Thyroid gland (tissue), 4 donors: Measurements from ENCODE around the gene ACTR1A. TPM values are rescaled to one million over a fixed set of nuclear protein-coding genes. Genes with fewer than 3 reads are reported as not detected.

Source experiments
- DNase-seq, 2 donors: peaks; one replicate each; pipeline ENCODE4 v3.0.0-alpha.2; 2019
- H3K27ac ChIP-seq, 3 donors: fragments of 200-600 bp; sonication (generic); 1 replicate in 2 of 3; 2 replicates in 1 of 3; pipeline ENCODE4 v1.5.1; 2016 to 2019; ENCODE audit warnings: mild to moderate bottlenecking in 1 of 3, moderate library complexity in 1 of 3
- H3K27me3 ChIP-seq: fragments of 200-600 bp; sonication (generic); one replicate; pipeline ENCODE4 v1.5.1; 2019
- H3K36me3 ChIP-seq, 2 donors: fragments of 200-600 bp; sonication (generic); one replicate each; pipeline ENCODE4 v1.5.1; 2016 to 2019
- H3K4me1 ChIP-seq, 2 donors: fragments of 200-600 bp; sonication (generic); one replicate each; pipeline ENCODE4 v1.5.1; 2017 to 2019
- H3K4me3 ChIP-seq, 3 donors: fragments of 200-600 bp; sonication (generic); replicated peaks in 1 of 3; 1 replicate in 2 of 3; 2 replicates in 1 of 3; pipeline ENCODE4 v1.5.1; 2016; ENCODE audit warnings: mild to moderate bottlenecking in 1 of 3
- H3K9me3 ChIP-seq: fragments of 200-600 bp; sonication (generic); one replicate; pipeline ENCODE4 v1.5.1; 2017
- POLR2A ChIP-seq, 2 donors: fragments of 450-650 bp; IDR thresholded peaks; one replicate each; pipeline ENCODE4 v1.6.1; 2017; ENCODE audit warnings: antibody characterized with exemption in 2 of 2, mild to moderate bottlenecking in 2 of 2, moderate library complexity in 1 of 2
- WGBS, 2 donors: methylation state at CpG; one replicate each; pipeline ENCODE4 v1.1.5; 2017; 5-methylcytosine and 5-hydroxymethylcytosine counted together
- intact Hi-C: fragments of 100-400 bp; cut with DNase I; formaldehyde crosslinking; loops from one replicate; pipeline ENCODE4 v1.15.1; 2023
- total RNA-seq, 4 donors: library from RNA; depleted of rRNA; stranded (reverse); fragments of >200 nt; gene quantifications; one replicate each; pipeline ENCODE4 v1.2.3, GENCODE V29; 2016
- TF ChIP-seq, protein P1 (sequence below), 6 experiments: fragments of 200-600 bp in 3 of 6; fragments of 450-650 bp in 3 of 6; sonication (generic) in 3 of 6; IDR thresholded peaks; one replicate each; pipeline ENCODE4 v1.5.1; 2016 to 2019; ENCODE audit warnings: antibody characterized with exemption in 6 of 6, mild to moderate bottlenecking in 2 of 6, inconsistent platforms in 1 of 6, moderate library complexity in 1 of 6

Gene ACTR1A
- total RNA-seq, 4 donors from 2014 or later = 94.1 to 111 (median 103) TPM

DNA sequence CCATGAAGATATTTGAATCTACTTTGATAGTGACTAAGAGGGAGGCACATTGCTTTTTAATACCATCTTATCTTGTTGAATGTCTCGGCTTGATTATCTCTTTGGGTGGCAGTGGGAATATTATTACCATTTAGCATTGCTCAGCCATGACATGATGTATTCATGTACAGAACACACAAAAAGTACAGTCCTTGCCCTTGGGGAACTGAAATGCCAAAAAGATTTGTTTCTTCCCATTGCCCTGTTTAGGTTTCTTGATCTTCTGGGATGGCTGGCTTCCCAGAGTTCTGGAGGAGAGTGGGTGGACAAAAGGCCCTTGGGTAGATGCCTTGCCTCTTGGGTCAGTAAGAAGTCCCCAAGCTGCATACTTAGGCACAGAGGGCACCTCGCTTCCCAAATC, 25.0 kb upstream of the ACTR1A start:
- Histone ChIP-seq H3K27ac (no peak overlapping the region), H3K36me3 (no peaks in the 10 kb centered on the region), H3K9me3 (no peaks in the 10 kb centered on the region), H3K4me1 (no peaks in the 10 kb centered on the region), H3K4me3 (no peak overlapping the region), H3K27me3 (no peaks in the 10 kb centered on the region)
- no peak for DNase-seq
- TF ChIP-seq POLR2A (IDR thresholded peaks at IDR 0.05) = no peak
- TF ChIP-seq, protein P1, sequence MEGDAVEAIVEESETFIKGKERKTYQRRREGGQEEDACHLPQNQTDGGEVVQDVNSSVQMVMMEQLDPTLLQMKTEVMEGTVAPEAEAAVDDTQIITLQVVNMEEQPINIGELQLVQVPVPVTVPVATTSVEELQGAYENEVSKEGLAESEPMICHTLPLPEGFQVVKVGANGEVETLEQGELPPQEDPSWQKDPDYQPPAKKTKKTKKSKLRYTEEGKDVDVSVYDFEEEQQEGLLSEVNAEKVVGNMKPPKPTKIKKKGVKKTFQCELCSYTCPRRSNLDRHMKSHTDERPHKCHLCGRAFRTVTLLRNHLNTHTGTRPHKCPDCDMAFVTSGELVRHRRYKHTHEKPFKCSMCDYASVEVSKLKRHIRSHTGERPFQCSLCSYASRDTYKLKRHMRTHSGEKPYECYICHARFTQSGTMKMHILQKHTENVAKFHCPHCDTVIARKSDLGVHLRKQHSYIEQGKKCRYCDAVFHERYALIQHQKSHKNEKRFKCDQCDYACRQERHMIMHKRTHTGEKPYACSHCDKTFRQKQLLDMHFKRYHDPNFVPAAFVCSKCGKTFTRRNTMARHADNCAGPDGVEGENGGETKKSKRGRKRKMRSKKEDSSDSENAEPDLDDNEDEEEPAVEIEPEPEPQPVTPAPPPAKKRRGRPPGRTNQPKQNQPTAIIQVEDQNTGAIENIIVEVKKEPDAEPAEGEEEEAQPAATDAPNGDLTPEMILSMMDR (IDR thresholded peaks at IDR 0.05) = no peak
- intact Hi-C loops = no loop called here
- WGBS, 2 donors = 92 to 95% methylated on average over 2 of the region's 2 CpGs

DNA sequence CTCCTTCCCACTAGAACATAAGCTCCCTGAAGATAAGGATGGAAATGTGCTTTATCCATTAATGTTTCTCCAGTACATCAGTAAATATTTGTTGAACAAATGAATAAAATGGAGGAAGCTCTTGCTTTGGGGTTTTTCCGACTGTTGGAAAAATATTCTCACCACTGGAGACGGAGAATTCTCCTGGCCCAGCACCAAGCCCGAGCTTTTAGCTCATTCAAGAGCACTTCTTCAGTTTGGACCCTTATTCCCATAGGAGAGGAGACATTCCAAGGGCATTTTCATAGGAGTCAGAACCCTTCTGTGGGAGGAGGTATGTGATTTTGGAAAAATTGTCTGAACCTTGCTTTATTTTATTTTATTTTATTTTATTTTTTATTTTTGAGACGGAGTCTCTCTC, 22.2 kb upstream of the ACTR1A start:
- no peaks in the 10 kb centered on the region for H3K4me1 ChIP-seq
- TF ChIP-seq, protein P1 (IDR thresholded peaks at IDR 0.05) = no peak
- no peak for TF ChIP-seq POLR2A (IDR thresholded peaks at IDR 0.05)
- no peak for DNase-seq
- no peaks in the 10 kb centered on the region for H3K27me3 ChIP-seq
- intact Hi-C loops = no loop called here
- no peak overlapping the region for H3K4me3 ChIP-seq
- no peak overlapping the region for H3K27ac ChIP-seq
- WGBS, 2 donors = 77 to 90% methylated on average over 4 of the region's 4 CpGs
- no peaks in the 10 kb centered on the region for H3K36me3 ChIP-seq
- no peaks in the 10 kb centered on the region for H3K9me3 ChIP-seq

DNA sequence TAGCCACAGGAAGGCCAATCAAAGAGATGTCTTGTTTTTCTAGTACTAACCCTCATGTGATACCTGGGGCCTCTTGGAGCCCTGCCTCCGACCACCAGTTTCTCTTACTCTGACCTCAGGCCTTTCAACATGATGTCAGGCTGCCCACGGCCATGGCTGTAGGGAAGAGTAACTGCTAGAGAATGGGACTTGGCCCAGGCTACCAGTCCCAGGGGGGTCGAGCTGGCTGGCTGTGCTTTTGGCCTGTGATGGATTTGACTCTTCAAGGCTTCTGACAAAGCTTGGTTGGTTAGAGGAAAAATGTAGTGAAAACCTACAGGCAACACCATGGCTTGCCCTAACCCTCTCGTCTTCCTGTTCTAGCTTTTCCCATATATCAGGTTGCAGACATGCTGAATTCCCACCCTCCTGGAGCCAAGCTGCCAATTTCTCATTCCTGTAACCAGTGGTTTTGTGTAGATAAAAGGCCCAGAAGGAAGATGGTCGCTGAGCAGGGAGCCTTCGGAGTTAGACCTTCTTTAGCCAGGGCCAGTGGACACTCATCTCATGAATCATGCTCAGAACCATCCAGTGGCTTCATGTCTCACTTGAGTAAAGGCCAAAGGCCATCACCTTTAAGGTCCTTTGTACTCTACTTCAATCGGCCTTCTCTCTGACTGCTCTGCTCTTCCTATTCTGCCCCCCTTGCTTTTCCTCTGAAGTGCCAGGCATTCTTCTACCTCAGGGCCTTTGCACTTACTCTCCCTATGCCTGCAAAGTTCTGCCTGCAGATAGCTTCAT, 20.9 kb upstream of the ACTR1A start:
- Histone ChIP-seq H3K36me3 (no peaks in the 10 kb centered on the region), H3K9me3 (no peaks in the 10 kb centered on the region), H3K4me3 (no peak overlapping the region), H3K27me3 (no peaks in the 10 kb centered on the region), H3K4me1 (no peaks in the 10 kb centered on the region), H3K27ac (no peak overlapping the region)
- intact Hi-C loops = no loop called here
- TF ChIP-seq, protein P1 (IDR thresholded peaks at IDR 0.05) = no peak
- no peak for TF ChIP-seq POLR2A (IDR thresholded peaks at IDR 0.05)
- DNase-seq = no peak
- WGBS, 2 donors = 86 to 91% methylated on average over 7 of the region's 7 CpGs

DNA sequence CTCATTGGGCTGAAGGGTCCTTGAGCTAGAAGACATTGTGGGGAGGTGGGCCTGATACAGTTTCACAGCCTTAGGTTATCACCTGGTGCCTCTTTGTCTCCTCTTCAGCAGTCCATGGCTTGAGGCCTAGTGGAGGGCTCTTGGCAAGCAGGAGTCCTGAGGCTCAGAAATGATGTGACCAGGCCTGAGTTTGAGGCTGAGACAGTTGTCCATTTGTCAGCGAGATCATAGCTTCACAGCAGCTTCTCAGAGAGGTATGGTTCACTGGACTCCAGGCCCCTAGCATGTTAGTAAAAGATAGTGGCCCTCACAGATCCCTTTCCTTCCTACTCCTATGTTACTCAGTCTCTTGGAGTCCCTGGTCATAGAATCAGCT, 20.4 kb upstream of the ACTR1A start:
- DNase-seq = no peak
- no peaks in the 10 kb centered on the region for H3K36me3 ChIP-seq
- TF ChIP-seq, protein P1 (IDR thresholded peaks at IDR 0.05) = no peak
- TF ChIP-seq POLR2A (IDR thresholded peaks at IDR 0.05) = no peak
- H3K27ac ChIP-seq = no peak overlapping the region
- H3K4me3 ChIP-seq = no peak overlapping the region
- no peaks in the 10 kb centered on the region for H3K27me3 ChIP-seq
- no peaks in the 10 kb centered on the region for H3K9me3 ChIP-seq
- no peaks in the 10 kb centered on the region for H3K4me1 ChIP-seq
- intact Hi-C loops = no loop called here
- 100% methylated on average over 1 of the region's 1 CpG for WGBS, 2 donors

DNA sequence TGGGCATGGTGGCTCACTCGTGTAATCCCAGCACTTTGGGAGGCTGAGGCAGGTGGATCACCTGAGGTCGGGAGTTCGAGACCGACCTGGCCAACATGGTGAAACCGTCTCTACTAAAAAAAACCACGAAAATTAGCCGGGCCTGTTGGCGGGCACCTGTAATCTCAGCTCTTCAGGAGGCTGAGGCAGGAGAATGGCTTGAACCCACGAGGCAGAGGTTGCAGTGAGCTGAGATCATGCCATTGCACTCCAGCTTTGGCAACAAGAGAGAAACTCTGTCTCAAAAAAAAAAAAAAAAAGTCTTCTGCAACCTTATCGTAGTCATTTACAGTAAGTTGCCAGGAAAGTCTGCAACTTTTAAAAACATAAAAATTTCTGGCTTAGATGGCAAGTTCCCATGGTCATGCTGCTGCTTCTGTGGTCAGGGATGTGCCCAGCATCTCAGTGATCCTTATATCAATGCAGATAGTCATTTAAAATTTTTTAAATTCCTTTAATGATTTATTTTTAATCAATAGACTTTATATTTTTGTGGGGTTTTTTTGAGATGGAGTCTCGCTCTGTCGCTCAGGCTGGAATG, 16.8 kb upstream of the ACTR1A start:
- 91 to 96% methylated on average over 12 of the region's 12 CpGs for WGBS, 2 donors
- Histone ChIP-seq H3K9me3 (no peaks in the 10 kb centered on the region), H3K36me3 (no peaks in the 10 kb centered on the region), H3K27ac (no peak overlapping the region), H3K27me3 (no peaks in the 10 kb centered on the region), H3K4me1 (no peaks in the 10 kb centered on the region), H3K4me3 (no peak overlapping the region)
- intact Hi-C loops = no loop called here
- no peak for DNase-seq
- TF ChIP-seq, protein P1 (IDR thresholded peaks at IDR 0.05) = no peak
